Activated CD4-positive, alpha-beta memory T cell treated with anti-CD3 and anti-CD28 coated beads, Interleukin-2, amount 10 ng/mL, durations not matched to agents 7 days and 5 days (primary cell): Measurements from ENCODE around the gene AASS. TPM values are rescaled to one million over a fixed set of nuclear protein-coding genes. Genes with fewer than 3 reads are reported as not detected.

Experiments
- CTCF ChIA-PET: fragments of 350-600 bp; sonication (Branson Sonifier 250); formaldehyde crosslinking; loops from one replicate; lab custom pipeline; 2021; ENCODE audit warnings: antibody characterized with exemption, inconsistent platforms; lab: Charles Lee
- POLR2A ChIA-PET: fragments of 350-600 bp; sonication (Branson Sonifier 250); formaldehyde crosslinking; loops from one replicate; lab custom pipeline; 2021; ENCODE audit warnings: antibody characterized with exemption; lab: Charles Lee
- DNase-seq: peaks from one replicate; pipeline ENCODE4 v3.0.0-alpha.2; 2020
- H3K27ac Mint-ChIP-seq: one replicate; pipeline ENCODE4 v1.8.0; 2021; ENCODE audit warnings: mild to moderate bottlenecking, mixed read lengths
- H3K27me3 Mint-ChIP-seq: one replicate; pipeline ENCODE4 v1.8.0; 2021; ENCODE audit warnings: mixed read lengths
- H3K36me3 Mint-ChIP-seq: one replicate; pipeline ENCODE4 v1.8.0; 2021; ENCODE audit warnings: low read depth, mixed read lengths
- H3K4me1 Mint-ChIP-seq: one replicate; pipeline ENCODE4 v1.8.0; 2021; ENCODE audit warnings: mixed read lengths
- H3K4me3 Mint-ChIP-seq: one replicate; pipeline ENCODE4 v1.8.0; 2021; ENCODE audit warnings: mild to moderate bottlenecking, mixed read lengths
- H3K9me3 Mint-ChIP-seq: one replicate; pipeline ENCODE4 v1.8.0; 2021; ENCODE audit warnings: mixed read lengths
- total RNA-seq, 2 experiments: library from RNA; stranded (reverse); gene quantifications; one replicate each; pipeline ENCODE4 v1.2.3, GENCODE V29; 2021

The AASS gene
- total RNA-seq, 2 experiments from 2014 or later = 0.81 to 0.93 TPM

DNA sequence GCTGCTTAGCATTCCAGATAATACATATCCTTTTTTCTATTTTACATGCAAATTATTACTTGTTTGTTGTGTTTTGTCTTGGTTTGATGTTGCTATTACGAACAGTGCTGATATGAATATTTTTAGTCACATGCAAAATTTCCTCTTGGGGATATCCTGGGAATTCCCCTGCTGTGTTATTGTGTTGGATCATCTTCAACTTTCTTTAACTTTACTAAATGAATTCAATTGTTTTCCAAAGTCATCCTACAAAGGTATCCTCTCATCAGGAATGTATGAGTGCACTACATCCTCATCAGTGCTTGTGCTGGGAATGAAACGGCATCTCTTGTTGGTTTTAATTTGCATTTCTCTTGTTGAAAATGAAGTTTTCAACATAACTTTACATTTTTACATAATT, 87.1 kb downstream of the AASS start:
- H3K27ac Mint-ChIP-seq = no peak overlapping the region
- DNase-seq = no peak
- ChIA-PET CTCF (no interaction called here), POLR2A (no interaction called here)
- H3K4me3 Mint-ChIP-seq = no peak overlapping the region
- no peaks in the 10 kb centered on the region for H3K9me3 Mint-ChIP-seq
- no peaks in the 10 kb centered on the region for H3K36me3 Mint-ChIP-seq
- H3K4me1 Mint-ChIP-seq = no peaks in the 10 kb centered on the region
- H3K27me3 Mint-ChIP-seq = no peaks in the 10 kb centered on the region

DNA sequence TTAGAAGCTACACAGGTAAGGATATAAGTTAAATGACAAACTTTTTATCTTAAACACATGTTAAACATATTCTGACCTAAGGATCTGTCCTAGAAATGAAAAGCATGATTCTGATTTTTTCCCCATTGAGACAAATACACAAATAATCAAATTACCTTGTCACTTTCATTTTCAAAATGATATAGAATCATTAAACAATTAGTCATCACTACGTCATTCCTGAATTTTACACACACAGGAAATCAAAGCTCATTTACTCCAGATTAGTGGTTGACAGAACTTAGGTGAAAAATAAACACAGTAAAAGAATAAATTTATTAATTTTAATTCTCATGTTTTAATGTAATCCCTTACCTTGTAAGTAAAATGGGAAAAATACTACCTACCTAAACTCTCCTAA, 89.0 kb downstream of the AASS start:
- Mint-ChIP-seq H3K9me3 (no peaks in the 10 kb centered on the region), H3K36me3 (no peaks in the 10 kb centered on the region), H3K4me3 (no peak overlapping the region), H3K27me3 (no peaks in the 10 kb centered on the region), H3K4me1 (no peaks in the 10 kb centered on the region), H3K27ac (no peak overlapping the region)
- no peak for DNase-seq
- CTCF ChIA-PET = no interaction called here
- POLR2A ChIA-PET = no interaction called here

DNA sequence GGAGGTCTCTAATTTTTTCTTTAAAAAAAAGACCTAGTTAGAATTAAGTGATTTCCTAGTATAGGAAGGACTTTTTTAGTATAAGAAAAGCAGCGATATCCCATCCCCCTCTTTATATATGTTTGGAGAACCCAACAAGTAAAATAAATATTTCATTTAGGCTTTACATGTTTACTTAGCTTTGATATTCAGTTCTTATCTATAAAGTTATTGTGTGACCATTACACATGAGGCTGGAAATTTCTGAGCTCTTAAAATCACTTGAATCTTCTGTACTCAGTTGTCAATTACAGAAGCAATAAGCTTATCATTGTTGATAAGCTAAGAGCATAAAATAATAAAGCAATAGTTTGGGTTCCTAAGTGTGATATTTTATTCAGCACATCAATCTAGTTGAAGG, 89.7 kb downstream of the AASS start:
- ChIA-PET CTCF (no interaction called here), POLR2A (no interaction called here)
- Mint-ChIP-seq H3K27me3 (no peaks in the 10 kb centered on the region), H3K27ac (no peak overlapping the region), H3K9me3 (no peaks in the 10 kb centered on the region), H3K36me3 (no peaks in the 10 kb centered on the region), H3K4me3 (no peak overlapping the region), H3K4me1 (no peaks in the 10 kb centered on the region)
- DNase-seq = no peak

- CTCF ChIA-PET = no interaction called here
- POLR2A ChIA-PET = no interaction called here
- Mint-ChIP-seq H3K4me3 (no peak overlapping the region), H3K4me1 (no peaks in the 10 kb centered on the region), H3K27me3 (no peaks in the 10 kb centered on the region), H3K9me3 (no peaks in the 10 kb centered on the region), H3K27ac (no peak overlapping the region), H3K36me3 (no peaks in the 10 kb centered on the region)
- DNase-seq = no peak
Observed at GRCh38 chr7:122046402-122046801, 97.6 kb downstream of the AASS start.

GRCh38 chr7:122040147-122040546, 103.9 kb downstream of the AASS start:
- ChIA-PET POLR2A (no interaction called here), CTCF (no interaction called here)
- H3K4me3 Mint-ChIP-seq = no peak overlapping the region

GRCh38 chr7:122038904-122039303, 105.1 kb downstream of the AASS start:
- H3K27me3 Mint-ChIP-seq = no peaks in the 10 kb centered on the region
- H3K4me3 Mint-ChIP-seq = no peak overlapping the region
- peaks cover 2% of the 10 kb centered on the region for H3K9me3 Mint-ChIP-seq
- DNase-seq = no peak
- no peaks in the 10 kb centered on the region for H3K4me1 Mint-ChIP-seq
- ChIA-PET CTCF (interaction anchor here (0.5 kb wide), 1 partner anchor 1238 kb away, joined by 5 read pairs; no protein-coding TSS in a partner anchor), POLR2A (no interaction called here)
- no peaks in the 10 kb centered on the region for H3K36me3 Mint-ChIP-seq
- H3K27ac Mint-ChIP-seq = no peak overlapping the region

More at GRCh38 chr7:122040147-122040546, 103.9 kb downstream of the AASS start:
- Mint-ChIP-seq H3K9me3 (peaks cover 2% of the 10 kb centered on the region), H3K27me3 (no peaks in the 10 kb centered on the region), H3K36me3 (no peaks in the 10 kb centered on the region), H3K27ac (no peak overlapping the region), H3K4me1 (no peaks in the 10 kb centered on the region)
- no peak for DNase-seq

- Mint-ChIP-seq H3K27ac (no peak overlapping the region), H3K4me1 (no peaks in the 10 kb centered on the region), H3K27me3 (no peaks in the 10 kb centered on the region), H3K9me3 (peaks cover 2% of the 10 kb centered on the region), H3K4me3 (no peak overlapping the region), H3K36me3 (no peaks in the 10 kb centered on the region)
- ChIA-PET CTCF (interaction anchor here (0.5 kb wide), 1 partner anchor 1237 kb away, joined by 5 read pairs; no protein-coding TSS in a partner anchor), POLR2A (no interaction called here)
- DNase-seq = no peak
Observed at GRCh38 chr7:122038134-122038533, 105.9 kb downstream of the AASS start.

- H3K4me1 Mint-ChIP-seq = no peaks in the 10 kb centered on the region
- CTCF ChIA-PET = no interaction called here
- no peak overlapping the region for H3K4me3 Mint-ChIP-seq
- H3K36me3 Mint-ChIP-seq = no peaks in the 10 kb centered on the region
- POLR2A ChIA-PET = no interaction called here
- H3K27ac Mint-ChIP-seq = no peak overlapping the region
- peaks cover 2% of the 10 kb centered on the region for H3K9me3 Mint-ChIP-seq
- DNase-seq = no peak
- H3K27me3 Mint-ChIP-seq = no peaks in the 10 kb centered on the region
Observed at GRCh38 chr7:122035876-122036275, 108.2 kb downstream of the AASS start.

GRCh38 chr7:122033641-122034040, 110.4 kb downstream of the AASS start:
- Mint-ChIP-seq H3K9me3 (no peaks in the 10 kb centered on the region), H3K27me3 (no peaks in the 10 kb centered on the region), H3K4me1 (no peaks in the 10 kb centered on the region), H3K4me3 (no peak overlapping the region), H3K36me3 (no peaks in the 10 kb centered on the region), H3K27ac (no peak overlapping the region)
- DNase-seq = no peak
- ChIA-PET POLR2A (no interaction called here), CTCF (no interaction called here)

GRCh38 chr7:122027058-122027457, 117.0 kb downstream of the AASS start:
- Mint-ChIP-seq H3K36me3 (no peaks in the 10 kb centered on the region), H3K9me3 (no peaks in the 10 kb centered on the region), H3K4me1 (no peaks in the 10 kb centered on the region), H3K27me3 (no peaks in the 10 kb centered on the region), H3K27ac (no peak overlapping the region), H3K4me3 (no peak overlapping the region)
- ChIA-PET POLR2A (no interaction called here), CTCF (no interaction called here)
- DNase-seq = no peak

Other genes with a start within 250 kb of the AASS start
- gene FEZF1, start 160.5 kb upstream of the AASS start, total RNA-seq = not detected